ENCODE data around the gene TRAPPC5. TPM values are rescaled to one million over a fixed set of nuclear protein-coding genes. Genes with fewer than 3 reads are reported as not detected.
A peak's percentile ranks its signal among the peaks of the same experiment; 100 is the strongest.

Gene TRAPPC5
- total RNA-seq, 1 donor from 2014 or later: 116 TPM

DNA sequence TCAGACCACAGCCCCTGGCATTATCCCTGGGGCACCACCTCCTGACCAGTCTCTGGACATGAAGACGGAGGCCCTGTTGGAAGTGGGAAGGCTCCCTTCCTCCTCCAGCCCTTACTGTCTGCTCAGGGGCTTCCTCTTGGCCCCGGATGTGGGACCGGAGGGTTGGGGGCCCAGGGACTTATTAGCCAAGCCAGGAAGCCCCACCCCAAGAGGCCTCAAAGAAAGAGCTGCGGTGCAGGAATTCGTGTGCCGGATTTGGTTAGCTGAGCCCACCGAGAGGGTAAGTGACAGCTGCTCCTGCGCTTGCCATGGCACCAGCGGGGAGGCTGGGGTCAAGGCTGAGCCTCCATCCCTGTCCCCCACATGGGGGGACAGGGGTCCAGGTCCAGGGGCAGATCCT lies 11.8 kb upstream of the TRAPPC5 start, which contains the start of gene RETN:
TSS of gene RETN (plus strand) at position 208 of the 400 bp plus-strand sequence. CDS start 278 bp downstream, outside the sequence.
- DNase-seq (no peak), ATAC-seq (ENCODE audit: poor library complexity) (no peak)
- intact Hi-C loops (cut with DNase I): no loop called here

DNA sequence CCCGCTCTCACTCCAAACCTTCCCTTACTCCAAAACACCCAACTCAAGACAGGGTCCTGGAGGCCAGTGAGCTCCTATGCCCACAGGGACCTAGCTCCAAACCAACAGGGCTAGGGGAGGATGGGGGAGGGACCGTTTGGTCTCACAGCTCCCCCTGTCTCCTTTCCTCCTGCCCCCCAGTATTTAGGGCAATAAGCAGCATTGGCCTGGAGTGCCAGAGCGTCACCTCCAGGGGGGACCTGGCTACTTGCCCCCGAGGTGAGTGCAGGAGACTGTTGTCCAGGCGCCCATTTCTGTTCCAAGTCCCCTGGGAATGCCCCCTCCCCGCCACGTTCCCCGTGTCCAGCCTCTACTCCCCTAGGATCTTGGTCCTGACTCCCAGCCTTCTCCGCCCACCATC lies 11.0 kb upstream of the TRAPPC5 start:
- DNase-seq: no peak
- intact Hi-C loops (cut with DNase I): no loop called here
- ATAC-seq (ENCODE audit: poor library complexity): no peak

DNA sequence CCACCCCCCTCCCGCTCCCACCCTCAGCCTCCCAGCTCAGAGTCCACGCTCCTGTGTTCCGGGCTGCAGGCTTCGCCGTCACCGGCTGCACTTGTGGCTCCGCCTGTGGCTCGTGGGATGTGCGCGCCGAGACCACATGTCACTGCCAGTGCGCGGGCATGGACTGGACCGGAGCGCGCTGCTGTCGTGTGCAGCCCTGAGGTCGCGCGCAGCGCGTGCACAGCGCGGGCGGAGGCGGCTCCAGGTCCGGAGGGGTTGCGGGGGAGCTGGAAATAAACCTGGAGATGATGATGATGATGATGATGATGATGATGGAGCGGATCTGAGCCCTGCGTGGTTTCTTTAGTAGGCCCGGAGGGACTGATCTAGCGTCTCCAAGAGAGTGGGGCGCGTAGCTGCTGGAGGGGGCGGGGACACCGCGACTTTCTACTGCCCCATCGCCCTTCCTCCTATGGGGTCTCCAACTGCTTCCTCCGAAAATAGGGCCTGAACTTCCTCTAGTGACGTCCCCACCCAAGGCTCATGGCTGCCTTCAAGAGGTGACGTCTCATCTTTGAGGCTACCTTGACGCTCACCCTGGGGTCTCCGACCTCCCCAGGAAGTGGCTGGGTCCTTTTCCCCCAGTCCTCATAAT lies 10.4 kb upstream of the TRAPPC5 start:
- DNase-seq: peak; percentile 56
- ATAC-seq (ENCODE audit: poor library complexity): no peak
- intact Hi-C loops (cut with DNase I): no loop called here

DNA sequence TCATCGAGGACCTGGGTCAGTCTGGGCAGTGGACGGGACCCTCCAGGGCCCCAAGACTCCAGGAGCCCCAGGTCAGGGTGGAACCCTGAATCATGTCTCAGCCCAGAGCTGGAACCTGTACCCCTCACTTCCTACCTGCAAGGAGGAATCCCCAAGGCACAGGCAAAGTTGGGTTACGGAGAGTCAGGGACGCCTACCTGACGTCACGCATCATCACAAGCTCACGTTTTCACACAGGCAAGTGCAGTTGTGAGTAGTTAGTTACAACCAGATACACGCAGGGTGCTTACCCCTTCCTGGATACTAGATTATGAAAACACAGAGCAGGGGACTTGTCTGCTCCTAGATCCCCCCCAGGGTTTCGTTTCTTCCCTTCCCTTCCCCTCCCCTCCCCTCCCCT lies 9.8 kb upstream of the TRAPPC5 start:
- no peak for ATAC-seq (ENCODE audit: poor library complexity)
- no peak for DNase-seq
- intact Hi-C loops (cut with DNase I): no loop called here

DNA sequence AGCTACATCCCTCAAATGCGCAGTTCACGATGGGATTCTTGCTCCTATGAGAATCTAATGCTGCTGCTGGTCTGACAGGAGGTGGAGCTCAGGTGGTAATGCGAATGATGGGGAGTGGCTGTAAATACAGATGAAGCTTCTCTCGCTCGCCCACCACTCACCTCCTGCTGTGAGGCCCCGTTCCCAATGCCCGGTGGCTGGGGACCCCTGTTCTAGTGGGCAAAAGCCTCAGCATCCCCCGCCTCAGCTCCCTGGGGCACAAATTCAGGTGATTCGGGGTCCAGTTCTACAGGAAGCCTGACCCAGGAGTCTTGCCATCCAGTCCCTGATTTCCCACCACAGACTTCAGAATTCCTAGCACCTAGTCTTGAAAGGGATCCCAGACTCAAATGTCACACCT lies 8.1 kb upstream of the TRAPPC5 start:
- intact Hi-C loops (cut with DNase I): no loop called here
- ATAC-seq (ENCODE audit: poor library complexity) (no peak), DNase-seq (no peak)

DNA sequence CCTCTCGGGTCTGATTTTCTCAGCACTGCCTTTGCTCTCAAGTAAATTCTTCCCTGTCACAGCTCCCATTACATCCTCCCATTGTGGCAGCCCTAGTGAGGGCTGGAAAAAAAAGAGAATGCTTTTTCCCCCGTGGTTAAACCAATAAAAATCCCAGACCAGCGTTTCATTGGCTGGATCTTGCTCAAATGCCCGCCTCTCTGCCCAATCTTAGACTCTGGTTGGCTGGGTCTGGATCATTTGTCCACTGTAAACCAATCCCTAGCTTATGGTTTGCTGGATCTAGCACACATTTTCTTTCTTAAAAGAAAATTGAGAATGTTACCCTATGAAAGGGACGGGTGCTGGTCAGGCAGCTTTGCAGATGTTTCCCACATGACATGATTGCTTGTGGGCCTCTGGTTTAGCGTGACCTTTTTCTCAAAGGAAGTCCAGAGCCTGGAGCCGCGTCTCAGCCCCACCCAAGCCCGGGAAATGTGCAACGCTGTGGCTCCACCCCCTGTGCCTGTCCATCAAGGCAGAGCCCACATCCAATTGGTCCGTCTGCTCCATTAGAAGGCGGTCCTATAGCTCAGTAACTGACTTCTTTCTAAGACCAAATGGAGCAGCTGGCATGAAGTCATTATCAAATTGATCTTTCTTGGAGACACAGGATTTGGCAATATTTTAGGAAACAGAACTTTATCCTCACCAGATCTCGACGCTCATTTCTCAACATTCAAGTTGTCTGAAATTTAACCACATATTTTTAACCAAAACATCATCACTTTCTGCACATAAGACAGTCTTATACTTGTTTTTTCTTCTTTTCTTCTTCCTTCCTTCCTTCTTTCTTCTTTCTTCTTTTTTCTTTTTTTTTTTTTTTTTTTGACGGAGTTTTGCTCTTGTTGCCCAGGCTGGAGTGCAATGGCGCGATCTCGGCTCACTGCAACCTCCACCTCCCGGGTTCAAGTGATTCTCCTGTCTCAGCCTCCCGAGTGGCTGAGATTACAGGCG lies 6.3 kb upstream of the TRAPPC5 start:
- ATAC-seq (ENCODE audit: poor library complexity): peak; percentile 83
- DNase-seq: peak; percentile 85
- intact Hi-C loops (cut with DNase I): no loop called here

DNA sequence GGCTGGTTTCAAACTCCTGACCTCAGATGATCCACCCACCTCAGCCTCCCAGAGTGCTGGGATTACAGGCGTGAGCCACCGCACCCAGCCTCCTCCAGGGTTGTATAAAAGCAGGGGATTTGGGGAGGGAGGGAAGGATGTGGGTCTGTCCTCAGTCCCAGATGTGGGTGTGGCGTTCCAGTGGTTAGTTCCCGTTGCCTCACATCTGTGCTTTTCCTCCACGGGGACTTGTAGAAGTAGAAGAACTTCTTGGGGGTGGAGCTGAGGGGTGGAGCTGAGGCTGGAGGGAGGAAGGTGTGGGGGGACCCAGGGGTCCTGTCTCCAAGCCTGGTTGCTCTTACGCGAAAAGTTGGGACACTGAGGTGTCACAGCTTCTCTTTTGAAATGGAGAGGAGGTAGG lies 4.3 kb upstream of the TRAPPC5 start:
- no peak for DNase-seq
- intact Hi-C loops (cut with DNase I): no loop called here
- ATAC-seq (ENCODE audit: poor library complexity): no peak

DNA sequence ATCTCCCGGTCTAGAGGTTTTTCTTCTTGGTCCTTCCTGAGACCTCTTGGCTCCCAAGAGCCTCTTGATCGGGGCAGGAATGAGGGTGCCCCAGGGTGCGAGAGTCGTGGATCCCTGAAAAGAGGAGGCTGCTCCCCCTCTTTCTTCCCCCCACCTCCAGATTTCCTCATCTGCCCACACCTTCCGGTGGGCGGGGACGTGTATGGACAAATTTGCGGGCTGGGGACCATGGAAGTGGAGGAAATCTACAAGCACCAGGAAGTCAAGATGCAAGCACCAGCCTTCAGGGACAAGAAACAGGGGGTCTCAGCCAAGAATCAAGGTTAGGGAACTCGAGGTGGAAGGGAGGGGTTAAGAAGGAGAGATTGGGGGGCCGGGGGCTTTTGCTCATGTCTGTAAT lies 3.8 kb upstream of the TRAPPC5 start, which contains the start of gene MCEMP1:
TSS of gene MCEMP1 (plus strand) at position 237 of the 400 bp plus-strand sequence. CDS start at position 268, 31 bp downstream.
- intact Hi-C loops (cut with DNase I): no loop called here
- ATAC-seq (ENCODE audit: poor library complexity) (no peak), DNase-seq (peak; percentile 57)

DNA sequence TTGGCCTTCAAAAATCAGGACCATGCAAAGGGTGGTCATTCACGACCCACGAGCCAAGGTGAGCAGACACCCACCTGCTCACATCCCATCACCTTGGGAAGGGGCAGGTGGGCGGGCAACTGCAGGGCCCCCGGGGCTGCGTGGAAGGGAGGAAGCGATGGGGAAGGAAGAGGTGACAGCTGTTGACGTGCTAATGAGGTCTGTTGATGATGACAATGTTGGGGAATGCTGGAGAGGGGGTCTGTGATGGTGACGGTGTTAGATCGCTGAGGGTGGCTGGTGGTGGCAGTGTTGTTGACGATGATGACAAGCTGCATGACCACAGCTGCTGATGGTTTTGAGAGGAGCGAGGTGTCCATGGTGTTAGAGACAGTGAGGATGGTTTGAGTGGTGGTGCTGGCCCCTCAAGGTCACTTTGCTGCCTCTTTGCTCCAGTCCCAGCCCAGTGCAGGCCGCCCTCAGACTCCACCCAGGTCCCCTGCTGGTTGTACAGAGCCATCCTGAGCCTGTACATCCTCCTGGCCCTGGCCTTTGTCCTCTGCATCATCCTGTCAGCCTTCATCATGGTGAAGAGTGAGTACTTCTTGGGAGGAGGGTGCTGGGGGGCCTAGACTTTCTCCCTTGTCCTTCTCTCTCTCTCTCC lies 2.8 kb upstream of the TRAPPC5 start:
- intact Hi-C loops (cut with DNase I): no loop called here
- no peak for ATAC-seq (ENCODE audit: poor library complexity)
- no peak for DNase-seq

DNA sequence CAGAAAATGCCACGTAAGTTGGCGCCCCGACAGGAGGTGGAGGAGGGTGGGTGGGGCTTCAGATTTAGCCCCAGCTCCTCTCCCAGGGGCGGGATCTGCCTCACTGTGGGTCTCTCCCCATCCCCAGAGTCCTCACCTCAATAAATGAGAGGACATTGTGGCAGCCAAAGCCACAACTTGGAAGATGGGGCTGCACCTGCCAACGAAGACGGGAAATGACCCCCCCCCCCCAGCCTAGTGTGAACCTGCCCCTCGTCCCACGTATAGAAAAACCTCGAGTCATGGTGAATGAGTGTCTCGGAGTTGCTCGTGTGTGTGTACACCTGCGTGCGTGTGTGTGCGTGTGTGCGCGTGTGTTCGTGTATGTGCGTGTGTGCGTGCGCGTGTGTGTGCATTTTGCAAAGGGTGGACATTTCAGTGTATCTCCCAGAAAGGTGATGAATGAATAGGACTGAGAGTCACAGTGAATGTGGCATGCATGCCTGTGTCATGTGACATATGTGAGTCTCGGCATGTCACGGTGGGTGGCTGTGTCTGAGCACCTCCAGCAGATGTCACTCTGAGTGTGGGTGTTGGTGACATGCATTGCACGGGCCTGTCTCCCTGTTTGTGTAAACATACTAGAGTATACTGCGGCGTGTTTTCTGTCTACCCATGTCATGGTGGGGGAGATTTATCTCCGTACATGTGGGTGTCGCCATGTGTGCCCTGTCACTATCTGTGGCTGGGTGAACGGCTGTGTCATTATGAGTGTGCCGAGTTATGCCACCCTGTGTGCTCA lies 1.5 kb upstream of the TRAPPC5 start:
- intact Hi-C loops (cut with DNase I): no loop called here
- no peak for ATAC-seq (ENCODE audit: poor library complexity)

DNA sequence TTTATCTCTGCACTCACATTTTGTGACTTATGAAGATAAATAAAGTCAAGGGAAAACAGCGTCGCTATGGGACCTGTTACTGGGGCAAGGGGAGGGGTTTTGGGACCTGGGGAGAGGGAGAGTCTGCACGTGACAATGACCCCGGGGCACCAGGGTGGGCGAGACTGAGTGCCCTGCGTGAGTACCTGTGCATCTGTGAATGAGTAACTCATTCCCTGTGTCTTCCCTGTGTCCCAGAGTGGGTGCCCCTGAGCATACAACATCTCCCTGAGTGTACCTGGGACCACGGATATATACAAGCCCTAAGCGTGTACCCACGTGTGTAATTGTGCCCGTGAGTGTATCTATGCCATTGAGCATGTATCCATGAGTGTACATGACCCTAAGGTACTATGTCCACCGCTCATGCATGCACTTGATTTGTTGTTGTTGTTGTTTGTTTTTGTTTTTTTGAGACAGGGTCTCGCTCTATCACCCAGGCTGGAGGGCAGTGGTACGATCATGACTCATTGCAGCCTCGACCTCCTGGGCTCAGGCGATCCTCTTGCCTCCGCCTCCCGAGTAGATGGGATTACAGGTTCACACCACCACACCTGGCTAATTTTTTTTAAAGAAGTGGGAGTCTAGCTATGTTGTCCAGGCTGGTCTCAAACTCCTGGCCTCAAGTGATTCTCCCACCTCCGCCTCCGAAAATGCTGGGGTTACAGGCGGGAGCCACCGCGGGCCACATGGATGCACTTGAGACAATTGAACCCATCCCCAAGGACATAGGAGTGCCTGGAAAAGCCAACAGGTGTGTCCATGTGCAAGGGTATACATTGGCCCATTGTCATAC lies 645 bp upstream of the TRAPPC5 start:
- no peak for ATAC-seq (ENCODE audit: poor library complexity)
- intact Hi-C loops (cut with DNase I): loop anchor here (5.0 kb wide), 1 partner anchor 113 kb away; no protein-coding TSS in a partner anchor
- no peak for DNase-seq

More for the DNA sequence above, 1.5 kb upstream of the TRAPPC5 start:
- DNase-seq: no peak

DNA sequence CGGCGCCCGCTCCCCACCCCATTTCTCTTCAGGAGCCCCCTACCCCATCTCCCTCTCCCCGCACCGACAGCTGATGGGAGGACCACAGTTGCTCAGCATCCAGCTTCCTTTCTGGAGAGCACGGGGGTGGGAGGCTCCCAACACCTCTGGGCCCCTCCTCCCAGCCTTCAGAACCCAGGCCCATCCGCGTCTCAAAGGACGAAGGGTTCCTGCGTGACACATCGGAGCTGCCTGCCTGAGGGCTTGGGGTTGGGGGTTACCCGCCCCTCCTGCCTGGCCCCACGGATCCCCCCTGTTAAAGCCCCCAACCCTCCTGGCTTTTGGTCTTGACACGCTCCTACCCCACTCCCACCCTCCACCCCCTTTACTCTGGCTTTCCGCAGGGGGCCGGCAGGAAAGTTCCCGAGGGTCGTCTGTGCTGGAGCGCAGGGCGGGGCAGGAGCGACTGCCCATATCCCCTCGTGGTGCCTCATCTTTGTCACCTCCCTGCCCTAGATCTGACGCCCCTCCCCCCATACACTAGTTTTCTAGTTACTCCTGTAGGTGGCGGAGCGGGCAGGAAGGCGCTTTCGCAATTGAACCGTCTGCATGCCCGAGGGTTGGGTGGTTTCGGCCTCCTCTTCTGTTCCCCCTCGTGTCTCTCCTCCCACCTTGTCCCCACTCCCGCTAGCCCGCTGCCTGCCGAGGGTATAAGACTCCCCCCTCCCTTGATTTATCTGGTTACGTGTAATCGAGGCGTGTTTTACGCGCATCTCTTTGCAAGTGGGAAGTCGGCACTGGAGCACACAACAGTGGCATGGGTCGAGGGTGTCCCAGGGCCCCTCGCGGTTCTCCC lies 924 bp downstream of the TRAPPC5 start:
- intact Hi-C loops (cut with DNase I): loop anchor here (5.0 kb wide), 1 partner anchor 114 kb away; no protein-coding TSS in a partner anchor
- DNase-seq (peak; percentile 87), ATAC-seq (ENCODE audit: poor library complexity) (peak; percentile 83)

DNA sequence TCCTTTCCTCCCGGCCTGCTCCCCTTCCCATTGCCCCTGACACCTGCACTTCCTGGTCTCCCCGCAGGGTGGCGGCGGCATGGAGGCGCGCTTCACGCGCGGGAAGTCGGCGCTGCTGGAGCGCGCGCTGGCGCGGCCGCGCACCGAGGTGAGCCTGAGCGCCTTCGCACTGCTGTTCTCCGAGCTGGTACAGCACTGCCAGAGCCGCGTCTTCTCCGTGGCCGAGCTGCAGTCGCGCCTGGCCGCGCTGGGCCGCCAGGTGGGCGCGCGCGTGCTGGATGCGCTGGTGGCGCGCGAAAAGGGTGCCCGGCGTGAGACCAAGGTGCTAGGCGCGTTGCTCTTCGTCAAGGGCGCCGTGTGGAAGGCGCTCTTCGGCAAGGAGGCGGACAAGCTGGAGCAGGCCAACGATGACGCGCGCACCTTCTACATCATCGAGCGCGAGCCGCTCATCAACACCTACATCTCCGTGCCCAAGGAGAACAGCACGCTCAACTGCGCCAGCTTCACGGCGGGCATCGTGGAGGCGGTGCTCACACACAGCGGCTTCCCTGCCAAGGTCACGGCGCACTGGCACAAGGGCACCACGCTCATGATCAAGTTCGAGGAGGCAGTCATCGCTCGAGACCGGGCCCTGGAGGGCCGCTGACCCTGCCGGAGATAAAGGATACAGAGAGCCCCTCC lies 1.7 kb downstream of the TRAPPC5 start:
- DNase-seq (no peak), ATAC-seq (ENCODE audit: poor library complexity) (no peak)
- intact Hi-C loops (cut with DNase I): loop anchor here (5.0 kb wide), 1 partner anchor 115 kb away; no protein-coding TSS in a partner anchor

DNA sequence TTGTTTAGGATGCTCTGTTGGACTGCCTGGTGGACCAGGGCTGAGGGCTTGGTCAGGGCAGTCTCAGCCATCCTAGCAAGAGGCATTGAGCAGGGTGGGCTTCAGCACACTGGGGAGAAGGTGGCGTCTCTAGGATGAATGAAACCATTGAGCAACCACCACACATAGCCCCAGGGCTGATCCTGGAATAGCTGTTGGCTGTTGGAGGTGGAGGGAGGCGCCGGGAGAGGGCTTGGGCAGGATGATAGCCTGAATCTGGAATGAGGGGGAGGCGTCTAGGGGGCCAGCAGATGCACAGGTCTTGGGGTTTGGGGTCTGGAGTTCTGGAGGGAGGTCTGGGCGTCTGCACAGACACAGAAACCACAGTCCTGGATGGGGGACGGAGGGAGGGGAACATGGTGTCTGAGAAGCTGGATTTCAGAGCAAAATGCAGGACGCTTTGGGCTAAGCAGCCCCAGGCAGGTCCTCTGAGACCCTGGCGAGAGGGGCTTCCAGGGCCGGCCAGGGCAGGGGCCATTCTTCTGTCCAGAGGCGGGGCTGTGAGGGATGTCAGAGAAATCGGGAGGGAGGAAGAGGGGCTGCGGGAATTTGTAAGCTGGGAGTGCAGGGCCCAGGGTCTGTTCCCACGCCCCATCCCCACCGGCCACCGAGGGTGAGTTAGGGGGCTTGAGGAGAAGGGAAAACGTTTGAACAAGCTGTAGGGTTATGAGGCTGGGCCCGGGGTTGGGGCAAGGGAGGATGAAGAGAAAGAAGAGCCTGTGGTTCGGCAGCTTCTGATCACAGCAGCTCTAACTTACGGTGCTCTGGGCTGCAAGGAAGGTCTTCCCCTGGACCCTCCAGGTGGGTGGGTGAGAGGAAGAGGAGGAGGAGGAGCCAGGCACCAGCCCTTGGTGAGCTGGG lies 5.2 kb downstream of the TRAPPC5 start:
- DNase-seq (no peak), ATAC-seq (ENCODE audit: poor library complexity) (no peak)
- intact Hi-C loops (cut with DNase I): no loop called here

DNA sequence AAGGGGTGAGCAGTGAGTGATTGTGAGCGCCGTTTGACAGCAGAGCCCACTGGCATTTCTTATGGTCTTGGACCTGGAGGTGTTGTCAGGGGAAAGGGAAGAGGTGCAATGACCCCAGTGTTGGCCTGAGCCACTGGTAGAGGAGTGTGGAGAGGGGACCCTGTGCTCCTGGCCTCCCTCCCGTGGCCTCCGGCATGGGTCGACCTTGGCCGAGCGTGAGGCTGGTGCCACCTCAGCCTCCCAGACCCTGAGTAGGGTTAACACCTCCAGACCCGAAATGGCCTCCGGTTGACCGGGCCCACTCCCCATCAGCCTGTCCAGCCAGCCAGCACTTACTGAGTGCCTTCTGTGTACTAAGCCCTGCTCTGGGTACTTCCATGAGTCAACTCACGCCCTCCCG lies 6.5 kb downstream of the TRAPPC5 start:
- DNase-seq: no peak
- intact Hi-C loops (cut with DNase I): no loop called here
- ATAC-seq (ENCODE audit: poor library complexity): no peak

All from Right ventricle myocardium superior (tissue), 1 donor.